Hindlimb muscle (tissue), 1 donor: Measurements from ENCODE around the gene TOP1. TPM values are rescaled to one million over a fixed set of nuclear protein-coding genes. Genes with fewer than 3 reads are reported as not detected.
A peak's percentile ranks its signal among the peaks of the same experiment; 100 is the strongest.

ENCODE experiments used
- DNase-seq: peaks from one replicate; pipeline ENCODE4 v3.0.0-alpha.2; 2013
- polyA plus RNA-seq: library from polyadenylated mRNA; unstranded; fragments of 120-200 nt; gene quantifications from one replicate; pipeline ENCODE4 v1.2.1, GENCODE V29; 2013; ENCODE audit not compliant: insufficient read length

Gene TOP1
- polyA plus RNA-seq, 1 donor = 58.8 TPM

DNA sequence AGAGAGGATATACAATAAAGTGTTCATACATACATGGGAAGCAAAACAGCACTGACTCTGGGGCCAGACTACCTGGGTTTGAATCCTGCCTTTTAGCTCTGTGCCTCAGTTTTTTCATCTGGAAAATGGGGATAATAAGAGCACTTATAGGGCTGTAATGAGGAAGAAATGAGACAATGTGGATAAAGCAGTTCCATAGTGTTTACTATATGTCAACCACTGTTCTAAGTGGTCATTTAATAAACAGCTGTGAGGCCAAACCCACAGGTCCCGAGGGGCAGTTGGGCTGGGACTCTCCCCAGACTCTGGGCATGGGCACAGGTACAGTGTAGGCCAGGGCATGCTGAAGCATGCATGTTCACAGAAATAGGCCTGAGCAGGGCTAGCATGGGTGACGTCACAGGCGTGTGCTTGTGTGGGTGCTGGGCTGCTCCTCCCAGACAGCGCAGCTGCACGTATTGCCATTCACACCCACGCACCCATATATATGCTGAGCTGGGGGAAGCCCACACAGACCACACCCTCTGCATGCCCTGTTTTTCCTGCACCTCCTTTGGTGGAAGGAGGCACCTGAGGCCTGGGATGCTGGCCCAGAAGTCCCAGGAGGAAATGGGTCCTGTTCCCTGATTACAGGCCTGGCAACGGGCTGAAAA lies 105.2 kb downstream of the TOP1 start:
- DNase-seq = no peak

DNA sequence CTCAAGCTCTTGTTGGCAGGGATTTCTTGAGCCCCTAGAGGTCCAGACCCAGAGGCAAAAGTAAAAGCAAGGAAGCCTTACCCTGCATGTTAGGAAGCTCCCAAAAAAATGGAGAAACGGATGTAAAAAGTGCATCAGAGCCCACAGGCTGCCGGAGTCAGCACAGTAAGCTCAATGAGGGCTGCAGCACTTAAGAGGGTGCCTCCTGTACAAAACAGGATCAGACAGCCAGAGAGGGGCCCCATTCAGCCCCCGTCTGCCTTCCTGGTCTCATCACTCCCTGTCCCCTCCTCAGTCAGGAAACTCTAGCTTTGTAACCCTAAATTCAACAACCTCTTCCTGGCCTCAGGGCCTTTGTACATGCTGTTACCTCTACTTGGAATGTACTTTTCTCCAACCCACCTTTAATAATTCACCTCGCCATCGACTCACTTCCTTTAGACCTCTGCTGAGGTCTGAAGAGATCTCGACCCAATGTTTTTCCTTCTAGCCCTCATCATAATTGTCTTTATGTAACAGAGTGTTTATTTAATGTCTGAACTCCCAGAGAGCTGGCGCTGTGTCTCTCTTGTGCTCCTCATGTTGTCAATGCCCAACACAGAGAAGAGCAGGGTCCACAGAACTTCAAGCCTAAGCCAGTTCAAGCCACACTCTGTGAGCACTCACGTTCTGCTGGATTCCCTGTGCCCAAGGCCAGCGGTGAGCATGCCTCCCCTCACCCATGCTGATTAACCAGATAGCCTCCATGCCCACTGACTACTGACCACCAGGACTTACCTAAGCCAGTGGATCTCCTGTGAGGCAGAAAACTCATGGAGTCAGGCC lies 106.0 kb downstream of the TOP1 start:
- no peak for DNase-seq

DNA sequence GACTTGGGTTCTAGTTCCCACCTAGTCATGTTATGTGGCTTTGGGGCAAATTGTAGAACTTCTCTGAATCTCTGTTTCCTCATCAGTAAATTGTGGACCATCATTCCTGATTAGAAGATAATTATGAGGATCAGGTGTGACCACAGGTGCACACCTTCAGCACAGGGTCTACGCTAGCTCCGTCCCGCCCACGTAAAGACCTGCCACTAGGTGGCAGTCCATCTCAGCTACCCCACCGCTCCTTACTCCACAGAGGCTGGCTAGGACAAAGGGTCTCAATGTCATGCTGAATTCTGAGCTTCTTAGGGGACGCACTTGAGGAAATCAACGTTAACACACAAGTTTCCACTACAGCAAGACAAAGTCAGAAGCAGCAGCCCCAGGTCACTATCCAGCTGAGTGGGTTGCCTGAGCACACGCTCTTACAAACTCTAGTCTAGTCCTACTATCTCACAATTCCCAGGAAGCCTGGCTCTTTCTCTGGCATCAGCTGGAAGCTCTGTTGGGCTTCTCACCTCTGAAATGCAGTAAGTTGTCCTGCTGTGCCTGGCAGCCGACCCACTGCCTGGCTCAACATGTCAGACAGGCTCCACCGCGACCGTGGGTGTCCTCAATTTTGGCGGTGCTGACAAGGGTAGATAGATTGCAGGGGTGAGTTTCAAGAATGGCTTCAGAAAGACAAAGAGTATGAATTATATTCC lies 106.7 kb downstream of the TOP1 start:
- DNase-seq = no peak

DNA sequence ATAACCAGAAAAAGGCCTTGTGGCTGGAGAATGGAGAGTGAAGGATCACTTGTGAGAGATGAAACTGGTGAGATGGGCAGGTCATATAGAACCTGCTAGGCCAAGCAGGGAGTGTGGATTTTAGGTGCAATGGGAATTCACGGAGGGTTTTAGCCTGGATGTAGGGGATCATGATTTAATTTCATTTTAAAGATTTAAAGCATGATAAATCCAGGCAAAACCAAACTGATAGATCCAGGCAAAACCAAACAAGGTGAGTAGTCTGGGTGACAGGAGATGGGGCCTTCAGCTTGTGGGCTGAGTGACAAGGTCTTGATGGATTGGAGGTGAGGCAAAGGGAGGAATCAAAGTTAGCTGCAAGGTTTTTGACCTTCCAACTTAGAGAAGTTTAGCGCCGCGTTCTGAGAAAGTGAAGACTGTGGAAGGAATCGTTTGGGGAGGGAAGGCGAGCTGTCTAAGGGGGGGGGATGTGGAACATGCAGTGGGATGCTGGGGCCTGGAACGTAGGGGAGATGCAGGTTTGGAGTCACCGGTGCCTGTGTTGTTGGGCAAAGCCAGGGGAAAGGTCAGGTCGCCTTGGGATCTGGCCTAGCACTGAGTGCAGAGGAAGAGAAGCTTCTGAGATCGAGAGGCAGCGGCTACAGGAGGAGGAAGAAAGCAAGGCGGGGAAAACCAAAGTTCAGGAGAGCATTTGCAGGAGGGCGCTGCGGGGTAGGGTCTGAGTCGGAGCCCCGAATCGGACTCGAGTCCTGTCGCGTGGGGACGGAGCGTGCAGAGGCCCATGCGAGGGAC lies 107.5 kb downstream of the TOP1 start:
- DNase-seq = no peak

DNA sequence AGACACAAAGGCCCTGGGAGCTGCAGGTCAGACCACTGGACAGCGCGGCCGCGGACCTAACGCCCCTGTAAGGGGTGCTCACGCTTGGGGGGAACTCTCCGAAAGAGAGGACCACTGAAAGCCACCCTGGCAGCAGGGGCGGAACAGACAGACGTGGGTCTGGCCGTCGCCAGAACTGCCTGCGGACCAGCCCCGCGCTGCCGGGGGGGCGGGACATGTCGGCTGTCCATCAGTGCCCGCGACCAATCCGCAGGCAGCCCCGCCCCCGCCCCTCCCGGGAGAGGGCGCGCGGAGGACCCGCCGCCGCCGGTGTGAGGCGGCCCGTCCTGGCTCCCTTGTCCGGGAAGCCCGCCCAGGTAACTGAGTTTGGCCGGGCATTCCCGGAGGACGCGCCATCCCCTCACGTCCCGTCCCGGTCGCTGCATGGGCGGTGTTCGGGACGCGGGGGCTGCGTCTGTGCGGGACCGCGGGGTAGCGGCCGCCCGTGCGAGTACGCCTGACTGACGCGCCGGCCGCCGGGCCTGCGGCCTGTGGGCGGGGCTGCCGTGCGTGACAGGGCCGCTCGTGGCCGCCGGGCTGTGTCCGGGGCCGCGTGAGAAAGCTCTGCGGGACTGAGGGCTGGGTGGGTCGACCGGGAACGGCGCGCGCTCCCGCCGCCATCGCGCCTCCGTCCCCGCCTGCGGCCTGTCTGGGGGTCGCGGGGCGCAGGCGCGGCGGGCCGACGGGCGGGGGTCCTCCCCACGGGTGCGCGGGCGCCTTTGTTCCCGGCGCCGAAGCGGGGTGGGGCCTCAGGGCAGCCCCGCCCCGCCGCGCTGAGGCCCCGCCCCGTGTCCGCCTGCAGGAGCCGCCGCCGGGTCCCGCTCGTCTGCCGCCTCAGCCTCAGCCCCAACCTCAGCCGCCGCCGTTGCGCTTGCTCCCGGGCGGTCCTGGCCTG lies 108.3 kb downstream of the TOP1 start, which contains the start of gene PLCG1:
Gene PLCG1 (plus strand): TSS at position 864 of the 934 bp plus-strand sequence. CDS start 99 bp downstream, outside the sequence.
- DNase-seq = peak; percentile 92

DNA sequence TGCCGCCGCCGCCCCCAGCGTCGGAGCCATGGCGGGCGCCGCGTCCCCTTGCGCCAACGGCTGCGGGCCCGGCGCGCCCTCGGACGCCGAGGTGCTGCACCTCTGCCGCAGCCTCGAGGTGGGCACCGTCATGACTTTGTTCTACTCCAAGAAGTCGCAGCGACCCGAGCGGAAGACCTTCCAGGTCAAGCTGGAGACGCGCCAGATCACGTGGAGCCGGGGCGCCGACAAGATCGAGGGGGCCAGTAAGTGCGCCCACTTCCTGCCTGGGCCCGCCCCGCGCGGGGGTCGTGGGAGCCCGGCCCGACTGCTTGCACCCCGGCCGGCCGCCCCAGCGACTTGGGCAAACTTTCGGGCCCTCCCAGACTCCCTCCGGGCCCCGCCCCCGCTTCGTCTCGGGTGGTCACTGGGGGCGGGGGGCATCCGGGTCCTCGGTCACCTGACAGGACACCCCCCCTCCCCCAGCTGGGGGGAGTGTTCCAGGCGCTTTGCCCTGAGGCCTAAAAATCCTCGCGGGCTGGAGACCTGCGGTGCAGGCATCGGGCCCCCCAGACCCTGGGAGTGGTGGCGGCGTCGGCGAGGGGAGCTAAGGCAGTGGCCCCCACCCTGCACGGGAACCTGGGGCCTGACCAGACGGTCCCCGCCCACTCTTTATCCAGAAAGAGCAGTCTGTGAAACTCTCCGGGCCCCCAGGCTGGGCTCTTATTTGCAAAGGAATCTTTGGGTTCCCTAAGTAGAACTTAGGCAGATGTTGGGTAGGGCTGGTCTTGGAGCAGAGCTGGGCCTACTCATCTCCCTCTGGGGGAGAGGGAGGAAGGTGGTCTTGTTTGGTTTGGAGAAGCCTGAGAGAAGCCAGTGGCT lies 109.2 kb downstream of the TOP1 start:
- DNase-seq = peak; percentile 88

DNA sequence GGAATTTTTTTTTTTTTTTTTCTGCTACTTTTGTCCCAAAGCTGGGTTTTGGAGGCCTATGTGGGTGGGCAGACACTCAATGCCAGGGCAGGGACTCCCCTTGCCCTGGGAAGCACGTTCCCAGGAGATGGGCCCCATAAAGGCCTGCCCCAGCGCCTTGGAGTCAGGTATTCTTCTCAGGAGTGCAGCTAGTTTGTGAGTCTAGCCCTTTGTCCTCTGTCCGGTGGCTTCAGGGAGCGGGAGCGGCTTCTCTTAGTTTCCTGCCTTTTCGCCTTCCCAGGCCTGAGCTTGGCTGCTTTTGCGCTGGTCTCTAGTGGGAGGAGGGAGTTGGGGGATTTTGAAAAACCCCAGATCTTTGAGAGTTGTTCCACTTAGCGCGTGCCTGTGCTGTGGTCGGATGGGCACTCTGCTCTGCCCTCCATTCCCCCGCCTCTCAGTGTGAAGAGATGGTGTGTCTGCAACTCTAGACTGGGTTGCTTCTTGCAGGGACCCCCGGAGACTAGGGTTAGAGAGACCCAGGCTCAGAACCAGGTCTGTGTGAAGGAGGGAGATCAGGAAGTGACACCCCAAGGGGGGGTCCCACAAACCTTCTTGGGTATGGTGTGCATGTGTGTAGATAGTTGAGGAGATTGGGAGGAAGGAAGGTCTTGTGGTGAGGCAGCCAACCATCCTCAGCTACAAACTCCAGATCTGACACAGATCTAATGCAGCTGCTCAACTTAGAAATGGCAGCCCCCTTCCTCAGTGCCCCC lies 110.0 kb downstream of the TOP1 start:
- DNase-seq = no peak

DNA sequence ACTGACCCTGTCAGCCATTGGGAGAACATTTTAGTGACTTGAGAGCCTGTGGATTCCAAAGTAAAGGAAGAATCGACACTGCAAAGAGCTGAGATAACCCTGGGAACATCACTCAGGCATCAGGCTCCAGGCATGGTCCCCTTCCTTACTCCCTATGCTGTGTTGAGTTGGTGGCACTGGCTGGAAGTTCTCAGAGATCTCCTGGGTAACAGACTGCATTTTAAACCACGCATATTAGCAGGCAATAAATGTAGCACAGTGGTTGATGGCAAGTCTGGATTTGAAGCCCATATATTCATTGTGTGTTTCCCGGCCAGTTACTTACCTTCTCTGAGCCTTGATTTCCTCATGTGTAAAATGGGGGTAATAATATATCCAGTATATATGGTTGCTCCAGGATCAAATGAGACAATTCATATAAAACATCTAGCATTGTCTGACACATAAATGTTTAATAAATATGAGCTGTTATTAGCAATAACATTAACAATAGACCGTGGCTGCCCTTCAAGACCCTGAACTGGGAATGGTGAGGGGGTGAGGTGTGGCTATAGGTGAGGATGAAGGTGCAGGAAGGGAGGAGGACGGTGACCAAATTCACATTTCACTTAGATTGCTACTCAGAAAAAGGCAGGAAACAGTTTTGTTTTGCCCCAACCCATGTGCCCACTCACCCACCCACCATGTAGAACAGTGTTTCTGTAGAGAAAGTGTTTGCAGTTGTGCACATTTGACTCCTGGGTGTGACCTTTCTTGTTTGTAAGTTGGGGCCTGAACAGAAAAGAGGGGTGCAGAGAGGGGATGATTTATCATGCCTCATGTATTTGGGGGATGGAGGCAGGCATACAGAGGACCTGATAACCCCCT lies 110.8 kb downstream of the TOP1 start:
- DNase-seq = no peak

DNA sequence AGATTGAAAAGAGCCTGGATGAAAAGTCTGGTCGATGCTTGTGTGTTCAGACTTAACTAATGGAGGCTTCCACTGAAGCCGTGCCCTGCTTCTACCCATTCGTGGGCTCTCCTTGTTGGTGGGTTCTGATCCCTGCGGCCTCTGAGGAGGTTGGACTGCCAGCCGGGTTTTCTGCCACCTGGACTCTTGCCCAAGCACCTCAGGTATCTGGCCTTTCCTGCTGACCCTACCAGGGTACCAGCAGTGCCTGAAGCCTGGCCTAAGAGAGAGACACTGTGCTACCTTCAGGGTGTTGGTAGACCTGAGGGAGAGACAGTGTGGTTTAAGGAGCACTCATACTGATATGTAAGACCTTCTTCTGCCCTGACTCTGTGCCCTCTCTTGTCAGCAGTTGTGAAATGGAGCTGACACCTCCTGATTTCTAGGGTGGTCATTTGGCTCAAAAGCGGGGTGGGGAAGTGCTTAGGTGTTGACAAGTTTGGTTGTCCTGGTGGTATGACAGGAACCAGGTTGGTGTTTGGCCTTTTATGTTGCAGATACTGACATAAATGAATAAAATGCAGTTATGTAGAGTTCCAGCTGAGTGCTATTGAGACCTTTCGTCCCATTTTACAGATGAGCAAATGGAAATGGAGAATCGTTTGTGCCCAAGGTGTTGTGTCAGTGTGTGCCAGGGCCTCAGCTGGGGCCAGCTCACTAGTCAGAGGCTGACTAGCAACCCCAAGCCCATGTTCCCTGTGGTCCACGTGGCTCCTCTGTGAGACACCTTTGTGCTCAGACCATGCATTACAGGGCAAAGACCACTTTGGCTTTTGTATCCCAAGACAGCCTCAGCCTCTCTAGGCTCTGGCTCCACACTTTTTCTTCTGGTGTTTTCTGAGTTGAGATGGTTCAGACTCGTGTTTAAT lies 111.9 kb downstream of the TOP1 start:
- DNase-seq = no peak

DNA sequence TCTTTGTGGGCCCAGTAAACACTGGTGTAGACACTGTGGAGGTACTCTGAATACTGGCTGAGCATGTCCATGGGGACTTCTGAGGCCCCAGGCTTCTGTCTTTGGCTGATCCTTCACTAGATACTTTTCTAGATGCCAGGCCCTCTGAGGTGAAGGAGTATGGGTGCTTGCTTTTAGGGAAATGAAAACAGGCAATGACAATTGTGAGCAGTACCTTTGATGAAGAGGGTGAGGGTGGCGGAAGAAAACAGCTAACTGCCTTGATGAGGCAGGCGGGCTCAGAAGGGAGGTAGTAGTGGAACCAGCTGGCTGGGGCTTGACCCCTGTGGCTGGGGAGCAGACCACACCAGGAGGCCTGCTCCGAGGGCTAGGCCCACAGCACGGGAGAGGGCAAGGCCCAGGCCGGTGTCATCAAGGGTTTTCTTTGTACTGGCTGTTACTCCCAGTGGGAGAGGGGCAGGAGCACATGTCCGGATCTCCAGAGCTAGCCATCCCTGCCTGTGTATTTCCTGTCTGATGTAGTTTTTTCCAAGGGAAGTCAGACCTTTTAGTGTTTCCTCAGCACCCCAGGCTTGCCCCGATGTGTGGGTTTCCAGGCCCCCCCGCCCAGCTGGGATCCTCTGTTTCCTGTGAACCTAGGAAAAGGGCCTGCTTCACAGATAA lies 112.7 kb downstream of the TOP1 start:
- no peak for DNase-seq

DNA sequence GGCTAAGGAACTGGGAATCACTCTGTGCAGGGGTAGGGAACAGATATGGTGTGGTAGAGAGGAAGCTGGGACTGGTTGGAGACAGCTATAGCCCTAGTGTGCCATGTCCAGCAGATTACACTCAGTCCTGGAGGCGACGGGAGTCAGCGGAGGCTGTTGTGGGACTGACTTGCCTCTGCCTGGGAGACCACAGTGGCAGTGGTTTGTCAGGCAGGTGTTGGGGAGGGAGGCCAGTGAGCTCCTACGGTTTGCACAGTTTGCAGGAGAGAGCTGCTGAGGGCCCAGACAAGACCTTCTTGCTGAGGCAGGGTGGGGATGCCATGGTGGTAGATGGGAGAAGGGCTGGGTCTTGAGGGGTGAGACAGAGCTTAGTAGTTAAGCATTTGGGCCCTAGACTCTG lies 113.6 kb downstream of the TOP1 start:
- DNase-seq = no peak

DNA sequence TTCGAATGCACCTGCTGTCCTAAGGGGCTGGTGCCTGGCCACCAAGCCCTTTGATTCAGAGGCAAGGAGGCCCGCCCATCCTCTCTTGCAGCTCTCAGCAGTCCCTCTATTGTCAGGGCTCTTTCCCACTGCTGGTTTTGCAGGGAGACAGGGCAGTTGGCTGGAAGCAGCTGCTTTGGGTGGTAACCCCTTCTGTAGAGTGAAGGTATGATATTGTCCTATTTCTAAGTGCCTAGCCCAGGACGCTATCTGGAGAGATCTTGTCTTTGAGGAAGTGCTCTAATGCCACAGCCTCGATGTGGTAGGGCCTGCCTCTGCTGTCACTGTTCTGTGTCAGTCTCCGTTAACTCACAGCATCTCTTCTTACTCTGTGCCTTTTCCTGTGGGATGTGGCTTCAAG lies 114.3 kb downstream of the TOP1 start:
- DNase-seq = no peak

DNA sequence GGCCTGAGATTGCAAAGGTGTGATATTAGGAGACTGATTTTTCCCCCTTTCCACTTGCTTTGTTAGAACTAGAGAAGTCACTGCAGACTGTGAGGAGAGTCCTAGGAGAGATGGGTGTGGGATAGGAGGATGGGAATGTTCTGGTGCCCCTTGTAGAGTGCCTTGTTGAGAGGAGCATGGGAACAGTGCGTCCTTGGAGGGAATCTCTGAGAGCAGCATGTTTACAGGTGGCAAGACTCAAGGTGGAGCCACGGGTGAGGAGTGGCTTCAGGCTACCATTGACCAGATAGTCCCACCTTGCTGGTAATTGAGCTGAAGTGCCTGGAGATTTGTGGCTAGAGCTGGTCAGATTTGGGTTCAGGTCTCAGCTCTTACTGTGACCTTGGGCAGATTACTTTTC lies 114.7 kb downstream of the TOP1 start:
- no peak for DNase-seq

DNA sequence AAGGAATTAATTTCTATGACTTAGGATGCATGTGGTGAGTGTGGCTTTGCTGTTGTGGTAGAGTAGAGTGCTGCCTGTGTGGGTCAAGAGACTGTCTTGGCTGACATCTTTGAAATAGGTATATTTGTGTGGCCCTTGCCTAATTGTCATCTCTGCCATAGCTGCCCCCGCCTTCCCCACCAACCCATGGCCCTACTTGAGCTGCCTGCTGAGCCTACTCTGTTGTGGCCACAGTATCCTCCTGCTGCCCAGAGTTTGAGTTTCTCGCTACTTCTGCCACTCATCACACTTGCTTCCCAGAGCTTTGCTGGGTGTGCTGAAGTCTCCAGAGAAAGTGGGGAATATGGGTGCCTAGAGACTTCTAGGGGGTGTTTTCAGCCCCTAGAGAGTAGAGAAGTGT lies 116.7 kb downstream of the TOP1 start:
- DNase-seq = no peak

DNA sequence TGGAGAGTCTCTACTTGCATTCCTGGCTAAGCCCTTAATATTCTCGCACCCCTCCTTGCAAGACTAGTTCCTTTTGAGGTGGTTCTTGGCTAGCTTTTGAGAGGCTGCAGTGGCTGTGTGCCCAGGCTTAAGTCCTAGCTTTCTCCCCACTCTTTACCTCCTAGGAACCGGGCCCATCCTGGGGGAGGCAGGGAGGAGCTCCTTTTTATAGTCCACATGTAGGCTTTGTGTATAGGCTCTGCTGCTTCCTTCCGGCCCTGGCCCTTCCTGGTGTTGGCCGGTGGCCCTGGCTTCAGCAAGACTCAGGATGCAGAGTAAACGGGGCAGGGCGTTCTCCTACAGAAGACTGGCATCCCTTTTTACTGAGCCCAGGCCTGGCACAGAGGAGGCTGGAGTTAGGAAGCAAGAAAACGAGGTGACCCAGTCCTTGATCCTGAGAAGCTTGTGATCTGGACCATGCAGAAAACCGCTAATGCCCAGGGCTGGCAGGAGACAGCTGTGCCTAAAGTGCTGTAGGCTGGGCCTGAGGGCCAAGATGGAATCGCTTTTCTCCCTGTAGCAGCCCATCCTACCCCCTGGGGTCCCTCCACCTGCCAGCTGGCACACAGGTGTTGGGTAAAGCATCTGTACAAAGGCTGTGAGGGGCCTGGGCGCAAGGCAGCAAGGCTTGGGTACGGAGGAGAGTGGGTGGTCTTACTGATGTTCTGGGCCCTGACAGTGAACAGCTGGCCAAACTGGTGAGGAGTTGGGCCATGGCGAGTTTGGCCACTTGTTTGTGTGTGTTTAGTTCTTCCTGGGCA lies 117.4 kb downstream of the TOP1 start:
- DNase-seq = peak; percentile 38

DNA sequence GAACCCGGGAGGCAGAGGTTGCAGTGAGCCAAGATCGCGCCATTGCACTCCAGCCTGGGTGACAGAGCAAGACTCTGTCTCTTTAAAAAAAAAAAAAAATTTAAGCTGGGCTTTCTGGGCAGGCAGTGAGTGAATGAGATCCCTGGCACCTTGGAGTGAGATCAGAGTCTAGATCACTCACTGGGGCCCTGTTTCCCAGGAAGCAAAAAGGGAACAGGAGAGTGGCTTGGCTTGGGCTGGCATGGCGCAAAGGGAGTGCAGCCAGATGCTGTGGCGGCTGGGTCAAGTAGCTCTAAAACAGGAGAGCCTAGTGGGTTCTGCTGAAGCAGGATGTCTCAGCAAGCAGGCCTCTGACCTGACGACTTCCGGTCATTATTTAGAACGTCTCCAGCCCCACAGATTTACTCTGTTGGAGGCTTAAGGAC lies 119.2 kb downstream of the TOP1 start:
- no peak for DNase-seq
